SU-DHL-6 (cell line): ENCODE data around the gene RIN3.

Experiments used
- H2AFZ ChIP-seq: fragments of 200-600 bp; sonication (generic); 2 replicates; pipeline ENCODE4 v1.6.1; 2014; ENCODE audit warnings: low read depth, mild to moderate bottlenecking, moderate library complexity, mixed read lengths, antibody characterized with exemption, low read length; ENCODE audit not compliant: severe bottlenecking
- H3F3A ChIP-seq: fragments of 200-600 bp; shearing (Covaris generic); 2 replicates; pipeline ENCODE4 v1.6.0; 2016; ENCODE audit warnings: antibody characterized with exemption, mild to moderate bottlenecking; ENCODE audit not compliant: insufficient read depth
- H3K27ac ChIP-seq: fragments of 200-600 bp; sonication (generic); 2 replicates; pipeline ENCODE4 v1.5.1; 2016; ENCODE audit warnings: low read depth, mild to moderate bottlenecking, low read length, moderate library complexity, mixed read lengths
- H3K27me3 ChIP-seq: fragments of 200-600 bp; sonication (generic), shearing (Covaris generic); 2 replicates; pipeline ENCODE4 v1.6.0; 2014; ENCODE audit warnings: mild to moderate bottlenecking, low read length
- H3K36me3 ChIP-seq: fragments of 200-600 bp; sonication (generic); 2 replicates; pipeline ENCODE4 v1.6.1; 2014; ENCODE audit warnings: mild to moderate bottlenecking, low read length, mixed read lengths
- H3K4me2 ChIP-seq: fragments of 300-600, 200-600 bp; shearing (Covaris generic), sonication (generic); 2 replicates; pipeline ENCODE4 v1.6.0; 2014; ENCODE audit warnings: low read length, low read depth, mild to moderate bottlenecking; ENCODE audit not compliant: poor library complexity, severe bottlenecking
- H3K4me3 ChIP-seq: fragments of 200-600 bp; sonication (generic); 2 replicates; pipeline ENCODE4 v1.5.1; 2014; ENCODE audit warnings: antibody characterized with exemption, low read length, mild to moderate bottlenecking, mixed read lengths; ENCODE audit not compliant: insufficient read depth, poor library complexity, severe bottlenecking
- H3K79me2 ChIP-seq: fragments of 200-600 bp; sonication (generic); 2 replicates; pipeline ENCODE4 v1.6.1; 2014; ENCODE audit warnings: mild to moderate bottlenecking, low read length, moderate library complexity; ENCODE audit not compliant: insufficient read depth
- H3K9ac ChIP-seq: fragments of 200-600 bp; sonication (generic); 2 replicates; pipeline ENCODE4 v1.7.0; 2014; ENCODE audit warnings: mild to moderate bottlenecking, low read length
- H3K9me2 ChIP-seq: fragments of 200-600 bp; sonication (generic); replicated peaks from 2 replicates; pipeline ENCODE4 v1.6.1; 2014; ENCODE audit warnings: low read length; ENCODE audit not compliant: insufficient read depth
- H3K9me3 ChIP-seq: fragments of 200-600 bp; sonication (generic); 2 replicates; pipeline ENCODE4 v1.6.1; 2014; ENCODE audit warnings: low read length, mixed read lengths; ENCODE audit not compliant: insufficient read depth
- H4K20me1 ChIP-seq: fragments of 200-600 bp; sonication (generic); 2 replicates; pipeline ENCODE4 v1.6.1; 2014; ENCODE audit warnings: low read depth, mild to moderate bottlenecking, antibody characterized with exemption, low read length, moderate library complexity, mixed read lengths
- EZH2phosphoT487 ChIP-seq: fragments of 200-600 bp; sonication (generic), shearing (Covaris generic); conservative IDR thresholded peaks from 2 replicates; pipeline ENCODE4 v1.6.1; 2018; ENCODE audit warnings: mild to moderate bottlenecking, antibody characterized with exemption, low read length, moderate library complexity, mixed read lengths
- TF ChIP-seq, protein P1 (sequence below): fragments of 200-600 bp; sonication (generic); IDR thresholded peaks from one replicate; pipeline ENCODE4 v1.5.1; 2017; ENCODE audit warnings: antibody characterized with exemption, mild to moderate bottlenecking, low read length, moderate library complexity; ENCODE audit not compliant: insufficient read depth, poor library complexity, severe bottlenecking

RIN3 gene

DNA sequence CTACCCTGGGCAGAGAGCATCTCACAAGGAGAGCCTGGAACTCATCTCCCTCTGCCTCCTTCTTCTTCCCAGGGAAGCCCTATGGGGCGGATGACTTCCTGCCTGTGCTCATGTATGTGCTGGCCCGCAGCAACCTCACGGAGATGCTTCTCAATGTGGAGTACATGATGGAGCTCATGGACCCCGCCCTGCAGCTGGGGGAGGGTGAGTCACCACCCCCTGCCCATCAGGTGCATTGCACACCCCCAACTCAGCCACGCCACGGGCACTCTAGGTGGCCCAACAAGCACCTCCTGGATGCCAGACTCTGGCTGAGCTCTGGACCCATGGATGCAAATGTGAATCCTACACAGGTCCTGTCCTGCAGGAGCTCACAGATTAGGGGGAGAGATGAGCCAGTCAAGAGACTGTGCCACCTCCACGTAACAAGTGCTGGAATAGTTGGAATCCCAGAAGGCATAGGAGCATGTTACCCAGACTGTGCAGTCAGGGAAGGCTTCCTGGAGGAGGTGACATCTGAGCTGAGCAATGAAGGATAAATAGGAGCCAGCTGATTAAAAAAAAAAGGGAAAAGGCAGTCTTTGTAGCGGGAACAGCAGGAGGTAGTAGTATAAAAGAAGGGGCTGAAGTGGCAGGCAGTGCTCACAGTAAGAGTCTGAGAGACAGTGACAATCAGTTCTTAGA is 163.0 kb downstream of the RIN3 start:
- TF ChIP-seq, protein P1, sequence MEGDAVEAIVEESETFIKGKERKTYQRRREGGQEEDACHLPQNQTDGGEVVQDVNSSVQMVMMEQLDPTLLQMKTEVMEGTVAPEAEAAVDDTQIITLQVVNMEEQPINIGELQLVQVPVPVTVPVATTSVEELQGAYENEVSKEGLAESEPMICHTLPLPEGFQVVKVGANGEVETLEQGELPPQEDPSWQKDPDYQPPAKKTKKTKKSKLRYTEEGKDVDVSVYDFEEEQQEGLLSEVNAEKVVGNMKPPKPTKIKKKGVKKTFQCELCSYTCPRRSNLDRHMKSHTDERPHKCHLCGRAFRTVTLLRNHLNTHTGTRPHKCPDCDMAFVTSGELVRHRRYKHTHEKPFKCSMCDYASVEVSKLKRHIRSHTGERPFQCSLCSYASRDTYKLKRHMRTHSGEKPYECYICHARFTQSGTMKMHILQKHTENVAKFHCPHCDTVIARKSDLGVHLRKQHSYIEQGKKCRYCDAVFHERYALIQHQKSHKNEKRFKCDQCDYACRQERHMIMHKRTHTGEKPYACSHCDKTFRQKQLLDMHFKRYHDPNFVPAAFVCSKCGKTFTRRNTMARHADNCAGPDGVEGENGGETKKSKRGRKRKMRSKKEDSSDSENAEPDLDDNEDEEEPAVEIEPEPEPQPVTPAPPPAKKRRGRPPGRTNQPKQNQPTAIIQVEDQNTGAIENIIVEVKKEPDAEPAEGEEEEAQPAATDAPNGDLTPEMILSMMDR: no peak
- no peak for TF ChIP-seq EZH2phosphoT487
- no peaks in the 10 kb centered on the region; the same call in 1 of the 2 replicates for H3K27me3 ChIP-seq
- no peaks in the 10 kb centered on the region for H3K79me2 ChIP-seq
- no peak overlapping the region for H3K27ac ChIP-seq
- no peaks in the 10 kb centered on the region for H3K36me3 ChIP-seq
- no peak overlapping the region for H3K9ac ChIP-seq
- no peaks in the 10 kb centered on the region for H3K9me2 ChIP-seq
- no peak overlapping the region for H2AFZ ChIP-seq
- H4K20me1 ChIP-seq: no peaks in the 10 kb centered on the region
- H3K9me3 ChIP-seq: no peaks in the 10 kb centered on the region
- H3K4me3 ChIP-seq: no peak overlapping the region
- no peaks in the 10 kb centered on the region for H3F3A ChIP-seq
- no peak overlapping the region for H3K4me2 ChIP-seq

DNA sequence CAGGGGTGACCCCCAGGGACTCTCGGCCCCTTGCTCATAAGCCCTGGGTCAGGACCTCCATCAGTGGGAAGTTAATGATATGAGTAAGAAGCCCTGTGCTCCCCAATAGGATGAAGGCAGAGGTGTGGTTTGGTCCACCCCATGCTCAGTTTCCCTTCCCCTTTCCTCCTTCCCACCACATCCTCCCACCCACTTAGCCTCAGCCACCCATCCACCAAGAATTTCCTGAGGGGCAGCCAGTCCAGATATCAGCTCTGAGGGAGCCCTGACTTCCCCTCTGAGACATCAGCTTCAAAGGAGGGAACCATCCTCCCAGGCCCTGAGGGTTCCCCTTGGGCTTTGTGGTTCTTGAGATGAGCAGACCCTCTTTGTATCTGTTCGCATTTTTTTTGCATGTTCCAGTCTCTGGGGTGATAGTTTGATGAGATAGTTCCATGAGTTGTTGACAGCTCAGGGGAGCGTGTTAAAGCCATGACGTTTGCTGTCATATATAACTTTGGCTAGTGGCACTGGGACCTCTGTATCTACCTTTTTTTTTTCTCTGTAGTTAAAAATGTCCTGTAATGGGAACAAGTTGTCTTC is 163.6 kb downstream of the RIN3 start:
- Histone ChIP-seq H3F3A (no peaks in the 10 kb centered on the region), H3K9ac (no peak overlapping the region), H2AFZ (no peak overlapping the region), H3K9me3 (no peaks in the 10 kb centered on the region), H3K9me2 (no peaks in the 10 kb centered on the region), H3K27ac (no peak overlapping the region), H4K20me1 (no peaks in the 10 kb centered on the region), H3K4me3 (no peak overlapping the region), H3K79me2 (no peaks in the 10 kb centered on the region), H3K4me2 (no peak overlapping the region), H3K27me3 (no peaks in the 10 kb centered on the region), H3K36me3 (no peaks in the 10 kb centered on the region)
- TF ChIP-seq, protein P1: no peak
- TF ChIP-seq EZH2phosphoT487: no peak

DNA sequence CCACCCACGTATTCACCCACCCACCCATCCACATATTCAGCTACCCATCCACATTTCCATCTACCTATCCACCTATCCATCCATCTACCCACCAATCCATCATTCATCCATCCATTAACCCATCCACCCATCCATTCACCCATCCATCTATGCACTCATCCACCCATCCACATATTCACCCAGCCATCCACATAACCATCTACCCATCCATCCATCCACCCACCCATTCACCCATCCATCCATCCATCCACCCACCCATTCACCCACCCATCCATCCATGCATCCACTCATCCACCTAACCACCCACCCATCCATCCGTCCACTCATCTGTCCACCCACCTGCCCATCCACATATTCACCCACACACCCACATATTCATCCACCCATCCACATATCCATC is 164.4 kb downstream of the RIN3 start:
- Histone ChIP-seq H3K4me2 (no peak overlapping the region), H3K27me3 (no peaks in the 10 kb centered on the region), H3K9me3 (no peaks in the 10 kb centered on the region), H3K36me3 (no peaks in the 10 kb centered on the region), H3F3A (no peaks in the 10 kb centered on the region), H3K27ac (no peak overlapping the region), H4K20me1 (no peaks in the 10 kb centered on the region), H3K9me2 (no peaks in the 10 kb centered on the region), H3K9ac (no peak overlapping the region), H3K4me3 (no peak overlapping the region), H3K79me2 (no peaks in the 10 kb centered on the region), H2AFZ (no peak overlapping the region)
- TF ChIP-seq, protein P1: no peak
- no peak for TF ChIP-seq EZH2phosphoT487
